Stomach smooth muscle (tissue), 2 donors: Measurements from ENCODE around the gene RNLS.

Experiments used
- H3K27ac ChIP-seq: one replicate; pipeline ENCODE4 v1.7.0; 2013; ENCODE audit warnings: mild to moderate bottlenecking, low read length, inconsistent platforms
- H3K27me3 ChIP-seq, 2 donors: one replicate each; pipeline ENCODE4 v1.7.0; 2013; ENCODE audit warnings: low read length in 2 of 2; ENCODE audit not compliant: insufficient read depth in 2 of 2, control insufficient read depth in 1 of 2
- H3K36me3 ChIP-seq, 2 donors: one replicate each; pipeline ENCODE4 v1.7.0; 2013; ENCODE audit warnings: low read length in 2 of 2; ENCODE audit not compliant: control insufficient read depth in 2 of 2, insufficient read depth in 2 of 2
- H3K4me1 ChIP-seq: one replicate; pipeline ENCODE4 v1.7.0; 2013; ENCODE audit warnings: low read length; ENCODE audit not compliant: control insufficient read depth, insufficient read depth
- H3K4me3 ChIP-seq, 2 donors: one replicate each; pipeline ENCODE4 v1.7.0; 2013; ENCODE audit warnings: low read length in 2 of 2
- H3K9ac ChIP-seq, 2 donors: one replicate each; pipeline ENCODE4 v1.7.0; 2013; ENCODE audit warnings: low read length in 2 of 2, mild to moderate bottlenecking in 1 of 2
- H3K9me3 ChIP-seq, 2 donors: one replicate each; pipeline ENCODE4 v1.7.0; 2013; ENCODE audit warnings: low read length in 2 of 2; ENCODE audit not compliant: control insufficient read depth in 2 of 2
- donor health status: healthy.
- donor health status: Pancreatic carcinoma.

RNLS gene

GRCh38 chr10:88256886-88257285 is 326.2 kb downstream of the RNLS start:
- Histone ChIP-seq H3K9ac (no peak overlapping the region), H3K9me3 (peaks cover 0 to 4% of the 10 kb centered on the region in 2 donors), H3K27me3 (no peaks in the 10 kb centered on the region), H3K4me1 (peaks cover 4% of the 10 kb centered on the region), H3K36me3 (no peaks in the 10 kb centered on the region), H3K4me3 (no peak overlapping the region), H3K27ac (no peak overlapping the region)

DNA sequence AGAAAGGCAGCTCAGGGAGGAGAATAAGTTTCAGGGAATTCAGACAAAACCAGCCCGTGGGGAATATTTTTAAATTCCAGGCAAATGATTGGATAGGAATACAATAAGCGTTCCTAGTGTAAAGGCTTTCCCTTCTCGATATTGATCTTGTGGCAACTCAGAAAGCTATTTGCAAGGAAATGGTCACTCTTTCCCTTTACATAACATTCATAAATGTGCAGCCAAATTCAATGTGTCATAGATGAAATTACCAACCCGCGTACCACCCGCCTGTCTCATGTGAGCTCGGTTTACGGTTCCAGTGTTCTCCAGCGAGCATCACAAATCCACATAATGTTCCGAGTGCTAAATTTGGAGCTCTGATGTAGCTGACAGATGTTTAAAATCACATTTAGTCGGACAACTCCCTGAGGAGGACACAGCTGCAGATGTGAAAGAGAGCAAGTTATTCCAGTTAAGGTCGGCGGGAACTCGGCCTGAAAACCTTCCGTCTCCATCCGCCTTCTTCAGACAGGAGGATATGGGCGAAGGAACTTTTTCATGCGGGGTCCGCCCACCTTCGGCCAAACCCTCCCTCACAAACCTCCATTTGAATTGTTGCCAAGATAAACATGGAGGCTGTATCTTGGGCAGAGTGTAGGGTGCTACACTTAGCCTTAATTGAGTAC is 327.0 kb downstream of the RNLS start:
- no peak overlapping the region for H3K27ac ChIP-seq
- H3K4me3 ChIP-seq = no peak overlapping the region
- H3K9me3 ChIP-seq = peaks cover 0 to 4% of the 10 kb centered on the region in 2 donors
- peaks cover 4% of the 10 kb centered on the region for H3K4me1 ChIP-seq
- H3K9ac ChIP-seq = no peak overlapping the region
- no peaks in the 10 kb centered on the region for H3K36me3 ChIP-seq
- H3K27me3 ChIP-seq = no peaks in the 10 kb centered on the region

DNA sequence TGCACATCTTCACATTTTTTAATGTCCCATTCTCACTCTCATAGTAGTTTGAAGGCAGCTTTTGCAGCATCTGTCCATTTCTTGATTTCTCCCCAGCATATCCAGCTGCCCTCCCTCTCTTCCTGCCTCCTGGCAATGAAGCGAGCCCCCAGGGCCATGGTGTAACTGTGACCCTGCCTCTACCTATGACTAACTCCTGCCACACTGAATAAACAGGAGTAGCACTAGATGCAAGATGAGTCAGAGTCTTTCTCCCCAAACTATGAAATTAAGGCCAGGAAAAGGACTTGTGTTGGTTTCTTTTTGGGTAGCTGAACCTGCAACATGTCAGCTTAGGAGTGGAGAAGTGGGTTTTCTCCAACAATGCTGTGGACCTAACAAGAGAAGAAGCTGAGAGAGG is 329.0 kb downstream of the RNLS start:
- Histone ChIP-seq H3K4me3 (no peak overlapping the region), H3K27me3 (no peaks in the 10 kb centered on the region), H3K9ac (no peak overlapping the region), H3K9me3 (peaks cover 3 to 4% of the 10 kb centered on the region in 2 donors), H3K4me1 (peaks cover 4% of the 10 kb centered on the region), H3K36me3 (no peaks in the 10 kb centered on the region), H3K27ac (no peak overlapping the region)

DNA sequence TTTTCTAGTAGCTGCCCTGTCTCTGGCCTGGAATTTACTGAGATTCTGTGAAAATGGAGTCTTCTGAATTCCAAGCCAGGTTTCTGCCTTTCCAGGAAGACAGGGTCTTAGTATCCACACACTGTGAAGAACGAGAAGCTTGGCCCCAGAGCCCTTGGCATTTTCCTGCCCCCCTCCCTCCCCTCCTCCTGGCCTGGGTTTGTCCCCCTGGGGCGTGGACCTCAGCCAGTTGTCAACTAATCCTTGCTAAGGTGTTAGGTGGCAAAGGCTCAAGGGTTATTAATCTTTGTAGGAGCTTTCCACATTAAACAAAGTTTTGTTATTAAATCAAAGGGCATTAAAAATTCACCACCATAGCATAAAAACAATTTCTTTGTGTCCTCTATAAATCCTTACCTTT is 329.5 kb downstream of the RNLS start:
- Histone ChIP-seq H3K9ac (no peak overlapping the region), H3K4me1 (peaks cover 4% of the 10 kb centered on the region), H3K27me3 (no peaks in the 10 kb centered on the region), H3K27ac (no peak overlapping the region), H3K4me3 (no peak overlapping the region), H3K36me3 (no peaks in the 10 kb centered on the region), H3K9me3 (peaks cover 3 to 4% of the 10 kb centered on the region in 2 donors)

GRCh38 chr10:88253128-88253527 is 330.0 kb downstream of the RNLS start:
- peaks cover 3 to 4% of the 10 kb centered on the region in 2 donors for H3K9me3 ChIP-seq
- H3K4me1 ChIP-seq = peaks cover 4% of the 10 kb centered on the region
- H3K27me3 ChIP-seq = no peaks in the 10 kb centered on the region
- no peak overlapping the region for H3K4me3 ChIP-seq
- no peak overlapping the region for H3K27ac ChIP-seq
- no peaks in the 10 kb centered on the region for H3K36me3 ChIP-seq
- no peak overlapping the region for H3K9ac ChIP-seq

DNA sequence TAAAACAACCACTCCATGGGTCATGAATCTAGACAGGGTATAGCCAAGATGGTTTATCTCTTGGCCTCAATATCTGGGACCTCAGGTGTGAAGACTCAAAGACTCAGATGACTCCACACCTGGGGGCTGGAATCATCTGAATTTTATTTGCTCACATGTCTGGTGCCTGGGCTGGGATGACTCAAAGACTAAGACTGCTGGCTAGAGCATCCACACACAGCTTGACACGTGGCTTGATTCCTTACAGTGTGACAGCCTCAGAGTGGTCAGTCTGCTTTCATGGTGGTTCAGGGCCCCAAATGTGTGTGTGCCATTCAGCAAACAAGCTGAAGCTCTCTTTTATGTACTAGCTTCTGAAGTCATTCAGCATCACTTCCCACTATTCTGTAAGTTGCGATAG is 333.7 kb downstream of the RNLS start:
- Histone ChIP-seq H3K27ac (no peak overlapping the region), H3K36me3 (no peaks in the 10 kb centered on the region), H3K4me1 (peaks cover 5% of the 10 kb centered on the region), H3K9me3 (peaks cover 0 to 3% of the 10 kb centered on the region in 2 donors), H3K27me3 (no peaks in the 10 kb centered on the region), H3K4me3 (no peak overlapping the region), H3K9ac (no peak overlapping the region)

GRCh38 chr10:88246675-88247074 is 336.4 kb downstream of the RNLS start:
- Histone ChIP-seq H3K9me3 (peaks cover 0 to 3% of the 10 kb centered on the region in 2 donors), H3K4me3 (no peak overlapping the region), H3K27ac (no peak overlapping the region), H3K36me3 (no peaks in the 10 kb centered on the region), H3K27me3 (no peaks in the 10 kb centered on the region), H3K9ac (no peak overlapping the region), H3K4me1 (peaks cover 8% of the 10 kb centered on the region)

DNA sequence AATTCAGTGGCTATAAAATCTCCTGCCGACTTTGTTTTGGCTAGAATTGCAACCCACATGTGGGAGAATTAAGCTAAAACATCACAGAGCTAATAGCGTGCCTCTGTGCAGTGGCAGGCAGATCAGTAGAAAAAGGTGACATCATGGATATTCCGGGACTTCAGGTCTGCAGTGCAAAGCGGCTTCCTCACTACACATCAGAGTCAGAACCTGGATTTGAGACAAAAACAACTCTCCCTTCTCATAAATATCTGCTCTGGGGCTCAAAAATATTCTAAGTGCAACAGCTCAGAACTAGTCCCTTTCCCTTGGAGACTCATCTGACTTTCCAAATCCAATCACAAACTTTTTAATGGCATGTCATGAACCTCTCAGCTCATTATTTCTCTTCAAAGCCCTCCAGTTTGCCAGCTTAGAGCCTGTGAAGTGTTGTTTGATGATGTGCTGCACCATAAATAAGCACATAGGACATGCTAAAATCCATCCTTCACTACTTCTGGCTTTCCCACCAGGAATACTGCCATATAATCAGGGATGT is 337.1 kb downstream of the RNLS start:
- Histone ChIP-seq H3K4me3 (peak overlapping the region in 1 of 2 donors; percentile 10), H3K4me1 (peaks cover 8% of the 10 kb centered on the region), H3K9ac (no peak overlapping the region), H3K27ac (no peak overlapping the region), H3K9me3 (peaks cover 0 to 3% of the 10 kb centered on the region in 2 donors), H3K27me3 (no peaks in the 10 kb centered on the region), H3K36me3 (no peaks in the 10 kb centered on the region)

GRCh38 chr10:88244781-88245625 is 338.1 kb downstream of the RNLS start:
- Histone ChIP-seq H3K9me3 (peaks cover 0 to 3% of the 10 kb centered on the region in 2 donors), H3K9ac (no peak overlapping the region), H3K27ac (no peak overlapping the region), H3K4me1 (peaks cover 8% of the 10 kb centered on the region), H3K36me3 (no peaks in the 10 kb centered on the region), H3K27me3 (no peaks in the 10 kb centered on the region), H3K4me3 (no peak overlapping the region)

- Histone ChIP-seq H3K9ac (no peak overlapping the region), H3K4me3 (peak overlapping the region in 1 of 2 donors; percentile 16), H3K36me3 (no peaks in the 10 kb centered on the region), H3K4me1 (peaks cover 8% of the 10 kb centered on the region), H3K27me3 (no peaks in the 10 kb centered on the region), H3K9me3 (no peaks in the 10 kb centered on the region), H3K27ac (peak overlapping the region; percentile 20)
Observed at GRCh38 chr10:88243836-88244730, 339.0 kb downstream of the RNLS start.
